ENCODE measurements around the gene C10orf62.

The C10orf62 gene

DNA sequence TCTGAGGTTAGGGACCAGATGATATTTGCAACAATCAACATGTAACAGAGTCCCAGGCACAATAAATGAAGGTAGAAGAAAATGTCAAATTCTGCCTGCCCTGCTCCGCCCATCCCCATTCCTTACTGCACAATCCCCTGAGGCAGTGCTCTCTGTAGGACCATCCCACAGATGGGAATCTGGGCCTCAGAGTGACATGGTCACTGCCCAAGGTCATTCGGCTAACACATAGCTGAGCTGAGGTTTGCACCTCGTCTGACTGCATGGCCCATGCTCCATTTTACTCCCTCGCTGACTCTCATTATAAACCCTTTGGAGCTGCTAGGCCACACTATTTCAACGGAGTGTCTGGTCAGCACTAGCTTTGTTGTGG is 4.1 kb upstream of the C10orf62 start:
- DNase-seq: no peak
- Histone ChIP-seq H3K27me3 (replicated peaks; ENCODE audit: control insufficient read depth, insufficient read depth, low read length, poor library complexity, severe bottlenecking) (no peaks in the 10 kb centered on the region), H3K27ac (ENCODE audit: insufficient read depth, low read length, poor library complexity, severe bottlenecking) (no peak overlapping the region), H3K9me3 (ENCODE audit: control insufficient read depth, low read length) (no peaks in the 10 kb centered on the region), H3K4me3 (ENCODE audit: insufficient read depth, low read depth, low read length, poor library complexity, severe bottlenecking) (no peak overlapping the region), H3K36me3 (ENCODE audit: control insufficient read depth, insufficient read depth, low read length) (no peaks in the 10 kb centered on the region), H3K4me1 (ENCODE audit: control insufficient read depth, insufficient read depth, low read length, poor library complexity, severe bottlenecking) (no peaks in the 10 kb centered on the region)

DNA sequence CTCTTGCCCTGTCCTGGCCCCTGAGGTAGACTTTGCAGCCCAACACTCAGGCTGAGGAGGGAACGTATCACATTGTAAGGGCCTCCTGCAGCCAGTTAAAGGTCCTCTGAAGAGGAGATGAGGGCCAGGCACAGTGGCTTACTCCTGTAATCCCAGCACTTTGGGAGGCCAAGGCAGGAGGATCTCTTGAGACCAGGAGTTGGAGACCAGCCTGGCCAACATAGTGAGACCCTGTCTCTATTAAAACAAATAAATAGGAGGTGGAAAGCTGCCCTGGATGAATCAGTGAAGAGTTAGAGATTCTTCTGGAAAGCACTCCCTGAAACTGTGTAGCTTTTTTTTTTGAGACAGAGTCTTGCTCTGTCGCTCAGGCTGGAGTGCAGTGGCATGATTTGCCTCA is 2.3 kb upstream of the C10orf62 start:
- no peak for DNase-seq
- H3K27me3 ChIP-seq (replicated peaks; ENCODE audit: control insufficient read depth, insufficient read depth, low read length, poor library complexity, severe bottlenecking): no peaks in the 10 kb centered on the region

DNA sequence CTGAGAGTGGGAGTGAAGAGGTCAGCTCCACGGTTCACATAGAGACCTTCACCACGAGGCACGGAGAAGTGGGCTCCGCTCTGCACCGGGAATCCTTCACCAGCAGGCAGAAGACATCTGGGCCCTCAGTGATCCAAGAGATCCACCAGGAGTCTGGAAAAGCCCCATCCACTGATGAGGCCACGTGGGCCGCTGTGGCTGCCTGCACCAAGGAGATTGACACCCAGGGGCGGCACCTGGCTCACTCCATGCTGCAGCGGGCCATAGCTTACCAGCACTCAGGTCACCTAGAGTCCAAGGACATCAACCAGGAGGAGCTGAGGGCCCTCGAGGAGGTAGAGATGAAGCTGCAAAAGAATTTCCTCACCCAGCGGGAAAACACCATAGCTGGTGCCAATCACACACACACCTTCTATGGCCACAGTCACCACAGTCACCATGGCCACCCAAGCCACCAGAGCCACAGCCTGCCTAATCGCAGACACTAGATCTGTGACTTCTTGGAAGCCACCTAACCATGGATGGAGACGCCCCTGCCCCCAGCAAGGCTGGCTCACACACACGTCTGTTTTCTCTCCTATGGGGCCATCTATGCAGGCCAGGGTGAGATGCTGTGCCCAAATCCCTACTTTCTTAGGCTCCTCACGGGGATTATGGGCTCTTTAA is 694 bp downstream of the C10orf62 start:
- no peaks in the 10 kb centered on the region for H3K4me1 ChIP-seq (ENCODE audit: control insufficient read depth, insufficient read depth, low read length, poor library complexity, severe bottlenecking)
- no peaks in the 10 kb centered on the region for H3K27me3 ChIP-seq (replicated peaks; ENCODE audit: control insufficient read depth, insufficient read depth, low read length, poor library complexity, severe bottlenecking)
- no peak for DNase-seq
- no peak overlapping the region for H3K4me3 ChIP-seq (ENCODE audit: insufficient read depth, low read depth, low read length, poor library complexity, severe bottlenecking)
- no peaks in the 10 kb centered on the region for H3K9me3 ChIP-seq (ENCODE audit: control insufficient read depth, low read length)
- H3K27ac ChIP-seq (ENCODE audit: insufficient read depth, low read length, poor library complexity, severe bottlenecking): no peak overlapping the region
- H3K36me3 ChIP-seq (ENCODE audit: control insufficient read depth, insufficient read depth, low read length): no peaks in the 10 kb centered on the region

More for the DNA sequence above, 2.3 kb upstream of the C10orf62 start:
- Histone ChIP-seq H3K27ac (ENCODE audit: insufficient read depth, low read length, poor library complexity, severe bottlenecking) (no peak overlapping the region), H3K4me3 (ENCODE audit: insufficient read depth, low read depth, low read length, poor library complexity, severe bottlenecking) (no peak overlapping the region), H3K36me3 (ENCODE audit: control insufficient read depth, insufficient read depth, low read length) (no peaks in the 10 kb centered on the region), H3K9me3 (ENCODE audit: control insufficient read depth, low read length) (no peaks in the 10 kb centered on the region), H3K4me1 (ENCODE audit: control insufficient read depth, insufficient read depth, low read length, poor library complexity, severe bottlenecking) (no peaks in the 10 kb centered on the region)

DNA sequence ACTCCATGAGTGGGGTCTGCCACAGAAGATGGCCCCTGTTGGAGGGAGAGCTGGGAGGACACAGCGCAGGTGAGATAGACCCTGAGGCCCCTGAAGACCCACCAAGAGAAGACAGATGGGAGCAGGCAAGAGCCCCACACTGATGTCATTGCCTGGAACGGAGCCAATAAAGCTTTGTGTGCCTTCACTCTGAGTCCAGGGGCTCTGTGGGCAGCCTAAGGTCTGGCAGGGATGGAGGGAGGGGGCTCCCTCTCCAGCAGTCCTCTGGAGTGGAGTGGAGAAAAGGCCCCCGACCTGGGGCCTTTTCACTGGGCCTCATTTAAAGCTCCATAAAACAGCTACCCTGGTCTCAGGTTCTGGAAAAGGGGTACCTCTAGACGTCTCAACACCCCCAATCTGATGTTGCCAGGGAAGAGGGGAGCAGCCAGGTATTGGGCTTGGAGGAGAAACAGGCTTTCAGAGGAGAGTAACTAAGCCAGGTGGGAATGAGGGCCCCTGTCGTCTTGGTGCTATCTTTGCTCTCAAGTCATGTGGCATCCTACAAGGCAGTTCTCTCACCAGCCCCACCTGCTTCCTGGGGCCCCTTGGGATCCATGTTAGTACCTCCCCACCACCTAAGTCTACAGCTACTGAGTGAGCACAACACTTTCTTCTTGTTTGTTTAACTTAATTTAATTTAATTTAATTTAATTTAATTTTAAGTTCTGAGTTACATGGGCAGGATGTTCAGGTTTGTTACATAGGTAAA is 1.4 kb downstream of the C10orf62 start:
- no peak for DNase-seq

DNA sequence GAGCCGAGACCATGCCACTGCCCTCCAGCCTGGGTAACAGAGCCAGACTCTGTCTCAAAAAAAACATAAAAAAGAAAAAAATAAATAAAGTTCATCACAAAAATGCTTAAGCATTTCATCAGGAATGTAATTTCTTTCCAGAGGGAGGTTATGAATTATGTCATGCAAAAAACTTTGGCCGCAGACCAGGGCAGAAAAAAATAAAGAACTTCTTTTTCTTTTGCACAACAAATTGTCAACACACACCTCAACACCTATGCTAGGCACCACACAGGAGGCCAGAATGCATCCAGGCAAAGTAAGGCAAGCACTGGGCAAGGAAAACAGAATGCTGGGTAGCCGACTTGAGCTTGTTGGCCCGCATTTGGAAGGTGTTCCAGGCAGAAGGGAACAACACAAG is 3.9 kb downstream of the C10orf62 start:
- Histone ChIP-seq H3K36me3 (ENCODE audit: control insufficient read depth, insufficient read depth, low read length) (no peaks in the 10 kb centered on the region), H3K27me3 (replicated peaks; ENCODE audit: control insufficient read depth, insufficient read depth, low read length, poor library complexity, severe bottlenecking) (no peaks in the 10 kb centered on the region), H3K4me3 (ENCODE audit: insufficient read depth, low read depth, low read length, poor library complexity, severe bottlenecking) (no peak overlapping the region), H3K9me3 (ENCODE audit: control insufficient read depth, low read length) (no peaks in the 10 kb centered on the region), H3K4me1 (ENCODE audit: control insufficient read depth, insufficient read depth, low read length, poor library complexity, severe bottlenecking) (no peaks in the 10 kb centered on the region), H3K27ac (ENCODE audit: insufficient read depth, low read length, poor library complexity, severe bottlenecking) (no peak overlapping the region)
- DNase-seq: no peak

More for the DNA sequence above, 1.4 kb downstream of the C10orf62 start:
- Histone ChIP-seq H3K4me1 (ENCODE audit: control insufficient read depth, insufficient read depth, low read length, poor library complexity, severe bottlenecking) (no peaks in the 10 kb centered on the region), H3K27ac (ENCODE audit: insufficient read depth, low read length, poor library complexity, severe bottlenecking) (no peak overlapping the region), H3K9me3 (ENCODE audit: control insufficient read depth, low read length) (no peaks in the 10 kb centered on the region), H3K36me3 (ENCODE audit: control insufficient read depth, insufficient read depth, low read length) (no peaks in the 10 kb centered on the region), H3K27me3 (replicated peaks; ENCODE audit: control insufficient read depth, insufficient read depth, low read length, poor library complexity, severe bottlenecking) (no peaks in the 10 kb centered on the region), H3K4me3 (ENCODE audit: insufficient read depth, low read depth, low read length, poor library complexity, severe bottlenecking) (no peak overlapping the region)

DNA sequence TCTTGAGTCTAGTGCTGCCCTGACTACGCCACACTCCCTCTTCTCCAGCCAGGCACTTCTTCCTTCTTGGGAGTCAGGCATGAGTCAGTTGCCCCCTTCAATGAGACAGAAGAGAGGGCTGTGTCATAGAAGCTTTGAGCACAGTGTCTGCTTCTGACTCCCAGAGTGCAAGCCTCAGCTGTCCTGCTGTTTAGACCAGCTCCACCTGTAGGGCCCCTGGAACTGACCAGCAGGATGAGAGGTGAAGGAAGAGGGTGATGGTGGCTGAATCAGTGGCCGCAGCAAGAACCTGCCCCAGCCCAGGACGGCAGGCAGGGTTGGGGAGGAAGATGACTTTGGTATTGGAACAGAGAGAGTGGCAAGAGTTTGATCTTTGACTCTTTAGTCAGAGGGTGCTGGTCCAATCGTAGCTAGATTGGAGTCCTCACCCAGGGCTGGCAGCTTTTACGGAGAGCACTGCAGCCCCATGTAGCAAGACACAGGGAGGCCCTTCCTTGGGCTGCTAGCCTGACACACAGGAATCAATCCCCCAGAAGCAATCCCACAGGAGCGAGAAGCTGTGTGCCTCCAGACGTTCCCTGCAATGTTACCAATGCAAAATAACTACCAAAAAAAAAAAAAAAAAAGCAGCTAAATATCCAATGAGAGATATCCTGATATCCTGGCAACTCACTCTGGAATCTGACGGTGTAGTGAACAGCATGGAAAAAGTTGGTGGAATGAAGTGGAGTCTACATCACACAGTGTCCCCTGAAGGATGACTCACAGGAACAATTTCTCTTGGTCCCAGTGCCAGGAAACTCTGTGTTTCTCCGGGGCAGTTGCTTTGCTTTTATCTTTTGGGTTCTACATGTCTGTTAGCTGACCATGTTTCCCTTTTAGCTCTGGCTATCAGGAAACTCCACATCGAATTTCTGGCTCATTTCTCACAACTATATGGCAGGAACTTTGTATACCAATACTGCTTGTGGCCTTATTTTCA is 6.9 kb downstream of the C10orf62 start:
- Histone ChIP-seq H3K27me3 (replicated peaks; ENCODE audit: control insufficient read depth, insufficient read depth, low read length, poor library complexity, severe bottlenecking) (no peaks in the 10 kb centered on the region), H3K4me1 (ENCODE audit: control insufficient read depth, insufficient read depth, low read length, poor library complexity, severe bottlenecking) (no peaks in the 10 kb centered on the region), H3K36me3 (ENCODE audit: control insufficient read depth, insufficient read depth, low read length) (no peaks in the 10 kb centered on the region), H3K4me3 (ENCODE audit: insufficient read depth, low read depth, low read length, poor library complexity, severe bottlenecking) (no peak overlapping the region), H3K9me3 (ENCODE audit: control insufficient read depth, low read length) (no peaks in the 10 kb centered on the region), H3K27ac (ENCODE audit: insufficient read depth, low read length, poor library complexity, severe bottlenecking) (no peak overlapping the region)
- DNase-seq: no peak

DNA sequence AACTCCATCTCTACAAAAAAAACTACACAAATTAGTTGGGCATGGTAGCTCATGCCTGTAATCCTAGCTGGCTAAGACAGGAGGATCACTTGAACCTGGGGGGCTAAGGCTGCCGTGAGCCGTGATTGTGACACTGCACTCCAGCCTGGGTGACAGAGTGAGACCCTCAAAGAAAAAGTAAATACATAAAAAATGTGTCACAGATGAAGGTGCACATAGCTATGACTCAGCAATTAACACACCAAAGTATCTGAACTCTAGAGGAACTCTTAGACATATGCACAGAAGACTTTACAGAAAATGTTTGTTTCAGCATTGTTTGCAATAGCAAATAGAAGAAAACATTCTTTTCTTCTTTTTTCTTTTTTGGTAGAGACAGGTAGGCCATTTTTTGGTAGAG is 8.3 kb downstream of the C10orf62 start:
- Histone ChIP-seq H3K36me3 (ENCODE audit: control insufficient read depth, insufficient read depth, low read length) (no peaks in the 10 kb centered on the region), H3K27ac (ENCODE audit: insufficient read depth, low read length, poor library complexity, severe bottlenecking) (no peak overlapping the region), H3K4me1 (ENCODE audit: control insufficient read depth, insufficient read depth, low read length, poor library complexity, severe bottlenecking) (no peaks in the 10 kb centered on the region), H3K27me3 (replicated peaks; ENCODE audit: control insufficient read depth, insufficient read depth, low read length, poor library complexity, severe bottlenecking) (no peaks in the 10 kb centered on the region), H3K4me3 (ENCODE audit: insufficient read depth, low read depth, low read length, poor library complexity, severe bottlenecking) (no peak overlapping the region), H3K9me3 (ENCODE audit: control insufficient read depth, low read length) (no peaks in the 10 kb centered on the region)
- no peak for DNase-seq

DNA sequence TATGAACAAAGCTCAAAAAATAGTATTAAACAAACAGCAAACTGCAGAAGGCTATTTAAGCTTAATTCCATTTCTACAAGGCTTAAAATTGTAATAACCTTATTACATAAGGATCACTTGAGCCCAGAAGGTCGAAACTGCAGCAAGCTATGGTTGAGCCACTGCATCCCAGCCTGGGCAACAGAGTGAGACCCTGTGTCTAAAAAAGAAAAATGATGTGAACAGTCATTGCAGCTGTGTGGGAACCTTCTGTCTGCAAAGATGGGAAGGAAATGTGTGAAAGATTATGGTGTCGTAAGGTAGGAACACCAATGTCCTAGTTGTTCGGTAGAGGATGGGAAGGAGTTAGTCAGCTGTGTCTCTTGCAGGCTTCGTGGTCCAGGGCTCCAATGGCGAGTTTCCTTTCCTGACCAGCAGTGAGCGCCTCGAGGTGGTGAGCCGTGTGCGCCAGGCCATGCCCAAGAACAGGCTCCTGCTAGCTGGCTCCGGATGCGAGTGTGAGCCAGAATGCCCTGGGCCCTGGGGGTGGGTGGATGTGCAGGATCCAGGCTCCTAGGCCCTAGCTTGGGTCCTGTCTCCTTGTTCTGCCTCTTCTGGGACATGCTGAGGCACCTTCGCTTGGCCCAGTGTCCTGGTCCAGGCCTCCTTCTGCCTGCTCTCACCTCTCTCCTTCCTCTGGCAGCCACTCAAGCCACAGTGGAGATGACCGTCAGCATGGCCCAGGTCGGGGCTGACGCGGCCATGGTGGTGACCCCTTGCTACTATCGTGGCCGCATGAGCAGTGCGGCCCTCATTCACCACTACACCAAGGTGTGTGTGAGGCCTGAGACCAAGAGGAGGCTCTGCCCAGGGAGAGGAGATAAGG is 9.1 kb downstream of the C10orf62 start:
- DNase-seq: no peak
- Histone ChIP-seq H3K4me1 (ENCODE audit: control insufficient read depth, insufficient read depth, low read length, poor library complexity, severe bottlenecking) (no peaks in the 10 kb centered on the region), H3K4me3 (ENCODE audit: insufficient read depth, low read depth, low read length, poor library complexity, severe bottlenecking) (no peak overlapping the region), H3K27ac (ENCODE audit: insufficient read depth, low read length, poor library complexity, severe bottlenecking) (no peak overlapping the region), H3K9me3 (ENCODE audit: control insufficient read depth, low read length) (no peaks in the 10 kb centered on the region), H3K27me3 (replicated peaks; ENCODE audit: control insufficient read depth, insufficient read depth, low read length, poor library complexity, severe bottlenecking) (no peaks in the 10 kb centered on the region), H3K36me3 (ENCODE audit: control insufficient read depth, insufficient read depth, low read length) (no peaks in the 10 kb centered on the region)

DNA sequence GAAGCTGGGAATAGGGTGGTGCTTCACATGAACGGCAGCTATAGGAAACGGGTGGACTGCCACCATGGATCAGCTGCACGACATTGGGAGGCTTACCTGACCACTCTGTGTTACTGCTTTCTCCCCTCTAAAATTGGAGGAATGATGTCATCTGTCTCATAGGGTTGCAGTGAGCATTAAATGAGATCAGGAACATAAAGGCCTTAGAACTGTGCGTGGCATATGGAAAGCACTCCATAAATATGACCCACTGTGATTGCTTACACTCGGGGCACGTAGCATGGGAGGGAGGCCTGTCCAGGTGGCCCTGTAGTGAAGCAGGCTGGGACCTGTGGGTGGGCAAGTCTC is 9.7 kb downstream of the C10orf62 start:
- Histone ChIP-seq H3K27ac (ENCODE audit: insufficient read depth, low read length, poor library complexity, severe bottlenecking) (no peak overlapping the region), H3K4me3 (ENCODE audit: insufficient read depth, low read depth, low read length, poor library complexity, severe bottlenecking) (no peak overlapping the region), H3K27me3 (replicated peaks; ENCODE audit: control insufficient read depth, insufficient read depth, low read length, poor library complexity, severe bottlenecking) (no peaks in the 10 kb centered on the region), H3K36me3 (ENCODE audit: control insufficient read depth, insufficient read depth, low read length) (no peaks in the 10 kb centered on the region), H3K4me1 (ENCODE audit: control insufficient read depth, insufficient read depth, low read length, poor library complexity, severe bottlenecking) (no peaks in the 10 kb centered on the region), H3K9me3 (ENCODE audit: control insufficient read depth, low read length) (no peaks in the 10 kb centered on the region)
- no peak for DNase-seq
